ENCODE measurements around the gene ST6GAL2. TPM values are rescaled to one million over a fixed set of nuclear protein-coding genes. Genes with fewer than 3 reads are reported as not detected.

Gene ST6GAL2
- total and polyA plus RNA-seq, 2 experiments from 2014 or later: 13.4 to 25.7 TPM

DNA sequence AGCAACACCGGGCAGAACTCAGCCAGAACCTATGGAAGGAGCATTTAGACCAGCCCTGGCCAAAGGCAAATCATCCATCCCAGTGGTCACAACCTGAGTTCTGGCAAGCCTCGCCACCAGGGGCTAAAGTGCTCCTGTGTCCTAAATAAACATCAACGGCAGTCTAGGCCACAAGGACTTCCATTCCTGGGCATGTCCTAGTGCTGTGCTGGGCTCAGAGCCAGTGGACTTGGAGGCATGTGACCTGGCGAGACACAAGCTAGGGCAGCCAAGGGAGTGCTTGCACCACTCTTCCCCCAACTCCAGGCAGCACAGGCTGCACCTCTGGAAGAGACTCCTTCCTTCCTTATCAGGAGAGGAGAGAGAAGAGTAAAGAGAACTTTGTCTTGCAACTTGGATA, 69.0 kb downstream of the ST6GAL2 start:
- H3K27me3 ChIP-seq (ENCODE audit: insufficient read depth): no peaks in the 10 kb centered on the region
- H3F3A ChIP-seq (replicated peaks; ENCODE audit: low read depth): no peaks in the 10 kb centered on the region
- H2AFZ ChIP-seq: no peak overlapping the region
- no peaks in the 10 kb centered on the region for H4K20me1 ChIP-seq (replicated peaks; ENCODE audit: insufficient read depth)
- no peaks in the 10 kb centered on the region for H3K36me3 ChIP-seq (ENCODE audit: insufficient read depth)
- no peaks in the 10 kb centered on the region; the same call in 2 of the 3 replicates for H3K9me3 Mint-ChIP-seq
- 0 out of 2 replicates have a peak, but pooled peaks cover 2% of the 10 kb centered on the region for H3K9me2 ChIP-seq (ENCODE audit: insufficient read depth)
- no peak overlapping the region for H3K4me3 Mint-ChIP-seq
- no peak for DNase-seq (ENCODE audit: low spot score)
- no peak overlapping the region for H3K4me2 ChIP-seq
- H3K79me2 ChIP-seq (replicated peaks; ENCODE audit: insufficient read depth): no peaks in the 10 kb centered on the region
- H3K4me1 ChIP-seq (ENCODE audit: insufficient read depth): no peaks in the 10 kb centered on the region
- H3K27ac Mint-ChIP-seq: no peak overlapping the region
- no peaks in the 10 kb centered on the region for H3K27me3 Mint-ChIP-seq (ENCODE audit: insufficient read depth, low read depth, poor library complexity)
- TF ChIP-seq EZH2phosphoT487 (IDR thresholded peaks at IDR 0.05; ENCODE audit: unreplicated experiment): no peak
- no peak for TF ChIP-seq NANOG (IDR thresholded peaks at IDR 0.05; ENCODE audit: borderline replicate concordance)
- TF ChIP-seq POLR2AphosphoS5 (IDR thresholded peaks at IDR 0.05; ENCODE audit: low read depth): no peak
- TF ChIP-seq CTCF (conservative IDR thresholded peaks at IDR 0.05; ENCODE audit: low read depth in 2 of 2): no peak
- no peak for TF ChIP-seq ZNF331 (CRISPR knock-in tag; IDR thresholded peaks at IDR 0.05; ENCODE audit: low read depth)
- ATAC-seq: no peak
- H3K27ac ChIP-seq (ENCODE audit: low read depth): no peak overlapping the region
- no peaks in the 10 kb centered on the region for H3K4me1 Mint-ChIP-seq
- peaks cover 20% of the 10 kb centered on the region for H3K36me3 Mint-ChIP-seq (ENCODE audit: low read depth)
- no peak overlapping the region for H3K4me3 ChIP-seq

- H3K27me3 Mint-ChIP-seq (ENCODE audit: insufficient read depth, low read depth, poor library complexity): no peaks in the 10 kb centered on the region
- H3K4me1 Mint-ChIP-seq: no peaks in the 10 kb centered on the region
- TF ChIP-seq ZNF331 (CRISPR knock-in tag; IDR thresholded peaks at IDR 0.05; ENCODE audit: low read depth) (no peak), CREB1 (CRISPR knock-in tag; IDR thresholded peaks at IDR 0.05; ENCODE audit: low read depth) (no peak), ZNF114 (CRISPR knock-in tag; IDR thresholded peaks at IDR 0.05) (no peak), EZH2 (IDR thresholded peaks at IDR 0.05; ENCODE audit: low read depth, unreplicated experiment) (no peak), REST (IDR thresholded peaks at IDR 0.05; ENCODE audit: unreplicated experiment) (no peak), CTCF (conservative IDR thresholded peaks at IDR 0.05; ENCODE audit: low read depth in 2 of 2) (no peak), NANOG (IDR thresholded peaks at IDR 0.05; ENCODE audit: borderline replicate concordance) (no peak), JUNB (IDR thresholded peaks at IDR 0.05; ENCODE audit: unreplicated experiment) (no peak), POLR2AphosphoS5 (IDR thresholded peaks at IDR 0.05; ENCODE audit: low read depth) (no peak)
Observed at GRCh38 chr2:106812841-106813240, 73.1 kb downstream of the ST6GAL2 start.

More at GRCh38 chr2:106812841-106813240, 73.1 kb downstream of the ST6GAL2 start:
- DNase-seq (ENCODE audit: low spot score) (no peak), ATAC-seq (no peak)
- Mint-ChIP-seq H3K36me3 (ENCODE audit: low read depth) (peaks cover 23% of the 10 kb centered on the region), H3K4me3 (no peak overlapping the region), H3K27ac (no peak overlapping the region), H3K9me3 (no peaks in the 10 kb centered on the region; the same call in 2 of the 3 replicates)
- Histone ChIP-seq H3K9me2 (ENCODE audit: insufficient read depth) (no peaks in the 10 kb centered on the region), H3K27ac (ENCODE audit: low read depth) (no peak overlapping the region), H3F3A (replicated peaks; ENCODE audit: low read depth) (no peaks in the 10 kb centered on the region), H3K79me2 (replicated peaks; ENCODE audit: insufficient read depth) (no peaks in the 10 kb centered on the region), H3K36me3 (ENCODE audit: insufficient read depth) (no peaks in the 10 kb centered on the region), H3K27me3 (ENCODE audit: insufficient read depth) (no peaks in the 10 kb centered on the region), H3K4me3 (no peak overlapping the region), H4K20me1 (replicated peaks; ENCODE audit: insufficient read depth) (no peaks in the 10 kb centered on the region), H3K4me2 (no peak overlapping the region), H2AFZ (no peak overlapping the region), H3K4me1 (ENCODE audit: insufficient read depth) (no peaks in the 10 kb centered on the region)
